ENCODE data around the gene AACS.

GRCh38 chr12:125111403-125111802, 46.2 kb downstream of the AACS start:
- TF ChIP-seq CTCF (IDR thresholded peaks at IDR 0.05) (no peak), POLR2A (IDR thresholded peaks at IDR 0.05) (no peak)
